Measurements from ENCODE around the gene GTF2IRD1.
"Not testable (repeated sequence)": the region's sequence is repeated elsewhere in the genome, so short reads cannot be mapped to it uniquely, and the experiment has no call there.

Gene GTF2IRD1

GRCh38 chr7:74430409-74430808, 23.3 kb upstream of the GTF2IRD1 start:
- DNase-seq: not testable (repeated sequence)

- no peak for DNase-seq
These were observed 22.7 kb upstream of the GTF2IRD1 start for GRCh38 chr7:74430961-74431466.

- not testable (repeated sequence) for DNase-seq
These were observed 16.5 kb upstream of the GTF2IRD1 start for GRCh38 chr7:74437291-74437571.

- no peak for DNase-seq
These were observed 15.4 kb upstream of the GTF2IRD1 start for GRCh38 chr7:74438327-74438726.

- DNase-seq: no peak
These were observed 14.2 kb upstream of the GTF2IRD1 start for GRCh38 chr7:74439541-74439940.

GRCh38 chr7:74440143-74440542, 13.6 kb upstream of the GTF2IRD1 start:
- not testable (repeated sequence) for DNase-seq

GRCh38 chr7:74441801-74442200, 11.9 kb upstream of the GTF2IRD1 start:
- no peak for DNase-seq

GRCh38 chr7:74443543-74444247, 10.0 kb upstream of the GTF2IRD1 start:
- no peak for DNase-seq

GRCh38 chr7:74449144-74449543, 4.6 kb upstream of the GTF2IRD1 start:
- DNase-seq: no peak

GRCh38 chr7:74449809-74450397, 3.8 kb upstream of the GTF2IRD1 start:
- DNase-seq: no peak

- DNase-seq: no peak
These were observed 871 bp upstream of the GTF2IRD1 start for GRCh38 chr7:74452748-74453321.

GRCh38 chr7:74454021-74454924, 567 bp downstream of the GTF2IRD1 start:
- DNase-seq: no peak

GRCh38 chr7:74454925-74455288, 1.2 kb downstream of the GTF2IRD1 start:
- DNase-seq: no peak

GRCh38 chr7:74455291-74455804, 1.6 kb downstream of the GTF2IRD1 start:
- no peak for DNase-seq

GRCh38 chr7:74455928-74456327, 2.2 kb downstream of the GTF2IRD1 start:
- no peak for DNase-seq

- no peak for DNase-seq
These were observed 3.3 kb downstream of the GTF2IRD1 start for GRCh38 chr7:74457007-74457406.

GRCh38 chr7:74461970-74462706, 8.4 kb downstream of the GTF2IRD1 start:
- DNase-seq: no peak

- DNase-seq: no peak
These were observed 9.0 kb downstream of the GTF2IRD1 start for GRCh38 chr7:74462707-74463100.

- DNase-seq: no peak
These were observed 11.5 kb downstream of the GTF2IRD1 start for GRCh38 chr7:74464931-74465886.

- no peak for DNase-seq
These were observed 12.6 kb downstream of the GTF2IRD1 start for GRCh38 chr7:74466196-74466813.

GRCh38 chr7:74467876-74468275, 14.2 kb downstream of the GTF2IRD1 start:
- no peak for DNase-seq
